C4-2B (cell line): Measurements from ENCODE around the gene MT1G.

Experiments used
- CTCF ChIP-seq: fragments of 450-650 bp; conservative IDR thresholded peaks from 2 replicates; pipeline ENCODE4 v1.5.1; 2017; ENCODE audit warnings: mild to moderate bottlenecking
- ZFX ChIP-seq: fragments of 450-650 bp; IDR thresholded peaks from 2 replicates; pipeline ENCODE4 v1.6.1; 2017

- TF ChIP-seq CTCF: peak; percentile 46
- no peak for TF ChIP-seq ZFX
These were observed 24.0 kb downstream of the MT1G start for GRCh38 chr16:56643833-56644232.
